Hepatocyte (in vitro differentiated cells): ENCODE data around the gene ADRA1B. TPM values are rescaled to one million over a fixed set of nuclear protein-coding genes. Genes with fewer than 3 reads are reported as not detected.

Experiments
- DNase-seq: peaks from one replicate; pipeline ENCODE4 v3.0.0-alpha.2; 2016; ENCODE audit warnings: low spot score
- H2AFZ ChIP-seq: fragments of 200-600 bp; sonication (generic); 2 replicates; pipeline ENCODE4 v1.6.0; 2016; ENCODE audit warnings: antibody characterized with exemption, mild to moderate bottlenecking
- H3K27ac ChIP-seq: fragments of 200-600 bp; sonication (generic); 2 replicates; pipeline ENCODE4 v1.5.1; 2016; ENCODE audit warnings: mild to moderate bottlenecking
- H3K27me3 ChIP-seq: fragments of 200-600 bp; sonication (generic); 2 replicates; pipeline ENCODE4 v1.6.1; 2016
- H3K36me3 ChIP-seq: fragments of 200-600 bp; sonication (generic); replicated peaks from 2 replicates; pipeline ENCODE4 v1.5.1; 2016; ENCODE audit warnings: low read depth; ENCODE audit not compliant: insufficient read depth
- H3K4me1 ChIP-seq: fragments of 200-600 bp; sonication (generic); 2 replicates; pipeline ENCODE4 v1.5.1; 2016; ENCODE audit warnings: mild to moderate bottlenecking, moderate library complexity; ENCODE audit not compliant: insufficient read depth
- H3K4me2 ChIP-seq: fragments of 200-600 bp; sonication (generic); 2 replicates; pipeline ENCODE4 v1.6.0; 2016
- H3K4me3 ChIP-seq: fragments of 200-600 bp; sonication (generic); 2 replicates; pipeline ENCODE4 v1.5.1; 2016; ENCODE audit warnings: mild to moderate bottlenecking
- H3K79me2 ChIP-seq: fragments of 200-600 bp; sonication (generic); 2 replicates; pipeline ENCODE4 v1.6.0; 2017; ENCODE audit warnings: mild to moderate bottlenecking
- H3K9me2 ChIP-seq: fragments of 200-600 bp; sonication (generic); replicated peaks from 2 replicates; pipeline ENCODE4 v1.6.0; 2017; ENCODE audit warnings: mild to moderate bottlenecking; ENCODE audit not compliant: insufficient read depth
- H3K9me3 ChIP-seq: fragments of 200-600 bp; sonication (generic); 2 replicates; pipeline ENCODE4 v1.5.1; 2016; ENCODE audit warnings: low read depth, mild to moderate bottlenecking
- H4K20me1 ChIP-seq: fragments of 200-600 bp; sonication (generic); 2 replicates; pipeline ENCODE4 v1.6.0; 2016; ENCODE audit warnings: mild to moderate bottlenecking; ENCODE audit not compliant: insufficient read depth, poor library complexity, severe bottlenecking
- EZH2 ChIP-seq: fragments of 200-600 bp; sonication (generic); IDR thresholded peaks from 2 replicates; pipeline ENCODE4 v1.6.1; 2016; ENCODE audit warnings: antibody characterized with exemption, mild to moderate bottlenecking, borderline replicate concordance
- EZH2phosphoT487 ChIP-seq: fragments of 200-600 bp; sonication (generic); IDR thresholded peaks from one replicate; pipeline ENCODE4 v1.6.1; 2018; ENCODE audit warnings: antibody characterized with exemption, mild to moderate bottlenecking, low read depth, moderate library complexity; ENCODE audit not compliant: unreplicated experiment, severe bottlenecking
- WGBS: methylation state at CpG from one replicate; pipeline ENCODE4 v1.1.6; 2016; ENCODE audit warnings: low lambda C conversion rate; ENCODE audit errors: missing lambda C conversion rate; 5-methylcytosine and 5-hydroxymethylcytosine counted together
- polyA plus RNA-seq: library from polyadenylated mRNA; unstranded; fragments of >200 nt; fragmentation: Nextera tagmentation; extraction: Ambion mirVana; gene quantifications from 2 replicates; pipeline ENCODE4 v1.2.1, GENCODE V29; 2016
- total RNA-seq: library from RNA; depleted of rRNA; stranded (reverse); fragments of >200 nt; gene quantifications from 2 replicates; pipeline ENCODE4 v1.2.3, GENCODE V29; 2014
- TF ChIP-seq, protein P1 (sequence below): fragments of 200-600 bp; sonication (generic); IDR thresholded peaks from 2 replicates; pipeline ENCODE4 v1.5.1; 2016; ENCODE audit warnings: antibody characterized with exemption, mild to moderate bottlenecking; ENCODE audit not compliant: poor library complexity

The ADRA1B gene
- total and polyA plus RNA-seq, 2 experiments from 2014 or later, result 2.6 to 3.5 TPM

DNA sequence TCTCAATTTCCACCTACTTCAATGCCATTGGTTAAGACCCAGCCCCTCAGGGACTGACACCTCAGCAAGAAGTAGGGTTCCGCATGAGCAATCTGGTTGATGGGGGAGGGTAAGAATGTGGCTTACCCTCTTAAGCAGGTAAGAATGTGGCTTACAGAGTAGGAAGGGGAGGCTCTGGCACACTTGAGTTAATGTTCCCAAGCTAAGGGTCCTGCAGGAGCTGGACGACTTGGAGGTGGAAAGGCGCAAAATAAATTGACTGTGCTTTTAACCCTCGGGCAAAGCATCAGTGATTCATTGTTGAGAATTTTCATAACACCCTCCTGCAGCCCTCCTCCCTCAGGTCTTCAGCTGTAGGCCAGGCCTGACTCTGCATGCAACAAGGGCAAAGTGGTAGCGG is 24.9 kb upstream of the ADRA1B start:
- Histone ChIP-seq H3K36me3 (no peaks in the 10 kb centered on the region), H3K79me2 (no peaks in the 10 kb centered on the region), H3K9me3 (no peaks in the 10 kb centered on the region), H3K27me3 (no peaks in the 10 kb centered on the region), H2AFZ (no peak overlapping the region), H4K20me1 (no peaks in the 10 kb centered on the region), H3K4me3 (no peak overlapping the region), H3K27ac (no peak overlapping the region), H3K9me2 (no peaks in the 10 kb centered on the region), H3K4me2 (no peak overlapping the region), H3K4me1 (no peaks in the 10 kb centered on the region)
- 62% methylated on average over 5 of the region's 5 CpGs for WGBS
- DNase-seq, result no peak
- no peak for TF ChIP-seq EZH2phosphoT487
- TF ChIP-seq, protein P1, sequence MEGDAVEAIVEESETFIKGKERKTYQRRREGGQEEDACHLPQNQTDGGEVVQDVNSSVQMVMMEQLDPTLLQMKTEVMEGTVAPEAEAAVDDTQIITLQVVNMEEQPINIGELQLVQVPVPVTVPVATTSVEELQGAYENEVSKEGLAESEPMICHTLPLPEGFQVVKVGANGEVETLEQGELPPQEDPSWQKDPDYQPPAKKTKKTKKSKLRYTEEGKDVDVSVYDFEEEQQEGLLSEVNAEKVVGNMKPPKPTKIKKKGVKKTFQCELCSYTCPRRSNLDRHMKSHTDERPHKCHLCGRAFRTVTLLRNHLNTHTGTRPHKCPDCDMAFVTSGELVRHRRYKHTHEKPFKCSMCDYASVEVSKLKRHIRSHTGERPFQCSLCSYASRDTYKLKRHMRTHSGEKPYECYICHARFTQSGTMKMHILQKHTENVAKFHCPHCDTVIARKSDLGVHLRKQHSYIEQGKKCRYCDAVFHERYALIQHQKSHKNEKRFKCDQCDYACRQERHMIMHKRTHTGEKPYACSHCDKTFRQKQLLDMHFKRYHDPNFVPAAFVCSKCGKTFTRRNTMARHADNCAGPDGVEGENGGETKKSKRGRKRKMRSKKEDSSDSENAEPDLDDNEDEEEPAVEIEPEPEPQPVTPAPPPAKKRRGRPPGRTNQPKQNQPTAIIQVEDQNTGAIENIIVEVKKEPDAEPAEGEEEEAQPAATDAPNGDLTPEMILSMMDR, result no peak
- TF ChIP-seq EZH2, result no peak

DNA sequence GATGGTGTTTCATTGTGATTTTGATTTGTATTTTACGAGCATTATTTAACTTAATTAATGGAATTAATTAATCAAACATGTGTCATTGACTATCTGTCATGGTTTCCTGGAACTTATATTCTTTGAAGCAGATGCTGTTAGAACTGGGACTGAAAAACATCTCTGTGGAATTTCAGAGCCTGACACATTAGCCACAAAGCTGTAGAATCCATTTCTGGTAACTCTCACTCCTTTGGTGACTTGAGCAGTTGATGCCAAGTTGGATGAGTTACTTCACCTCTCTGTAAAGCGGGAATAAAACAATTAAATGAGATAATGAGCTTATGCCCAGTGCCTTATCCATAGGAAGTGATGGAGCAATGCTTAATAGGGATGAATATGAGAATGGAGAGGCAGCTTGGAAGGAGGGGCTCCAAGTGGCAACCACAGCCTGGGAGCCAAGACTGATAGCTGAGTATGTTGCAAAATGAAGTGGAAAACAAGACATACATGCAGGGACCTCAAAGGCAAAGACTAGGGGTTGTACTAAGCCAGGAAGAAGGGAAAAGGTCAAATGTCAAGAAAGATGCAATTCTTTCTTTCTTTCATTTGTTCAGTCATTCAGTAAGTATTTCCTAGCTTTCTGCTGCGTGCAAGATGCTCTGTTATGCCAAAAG is 23.1 kb upstream of the ADRA1B start:
- Histone ChIP-seq H3K9me2 (no peaks in the 10 kb centered on the region), H3K4me2 (no peak overlapping the region), H2AFZ (no peak overlapping the region), H3K27ac (no peak overlapping the region), H4K20me1 (no peaks in the 10 kb centered on the region), H3K4me3 (no peak overlapping the region), H3K36me3 (no peaks in the 10 kb centered on the region), H3K27me3 (peaks cover 5% of the 10 kb centered on the region), H3K79me2 (no peaks in the 10 kb centered on the region), H3K9me3 (no peaks in the 10 kb centered on the region), H3K4me1 (no peaks in the 10 kb centered on the region)
- DNase-seq, result no peak
- 88% methylated on average over 3 of the region's 3 CpGs for WGBS
- no peak for TF ChIP-seq EZH2phosphoT487
- TF ChIP-seq EZH2, result no peak
- TF ChIP-seq, protein P1, result no peak

DNA sequence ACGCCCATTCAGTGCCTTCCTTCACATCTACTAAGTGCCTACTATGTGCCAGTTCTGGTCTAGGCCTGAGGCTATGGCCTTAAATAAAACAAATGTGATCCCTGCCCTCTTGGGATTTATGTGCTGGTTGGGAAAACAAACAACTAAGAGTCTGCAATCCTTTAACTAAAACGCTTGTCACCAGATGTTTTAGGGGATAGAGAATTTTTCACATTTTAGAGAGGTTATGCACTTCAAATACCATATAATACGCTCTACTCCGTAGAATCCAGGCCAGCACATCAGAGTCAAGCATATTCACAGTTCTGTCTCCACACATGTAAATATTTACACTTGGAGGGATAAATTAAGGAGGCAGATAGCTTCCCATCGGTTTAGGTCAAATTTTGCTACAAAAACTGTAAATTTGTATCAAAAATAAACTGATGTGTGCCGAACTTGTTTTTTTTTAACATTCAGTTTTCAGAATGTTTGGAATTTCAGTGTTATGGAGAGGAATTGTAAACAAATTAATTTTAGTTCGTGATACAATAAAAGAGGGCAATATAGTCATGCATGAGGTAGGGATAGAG is 22.0 kb upstream of the ADRA1B start:
- H3K79me2 ChIP-seq, result no peaks in the 10 kb centered on the region
- WGBS, result 60% methylated on average over 7 of the region's 7 CpGs
- H4K20me1 ChIP-seq, result no peaks in the 10 kb centered on the region
- no peak overlapping the region for H3K4me2 ChIP-seq
- H3K36me3 ChIP-seq, result no peaks in the 10 kb centered on the region
- no peaks in the 10 kb centered on the region for H3K9me3 ChIP-seq
- peaks cover 7% of the 10 kb centered on the region for H3K27me3 ChIP-seq
- H2AFZ ChIP-seq, result no peak overlapping the region
- H3K4me1 ChIP-seq, result peaks cover under 1% of the 10 kb centered on the region
- no peak overlapping the region for H3K27ac ChIP-seq
- DNase-seq, result no peak
- TF ChIP-seq, protein P1, result no peak
- no peak for TF ChIP-seq EZH2
- no peak for TF ChIP-seq EZH2phosphoT487
- no peaks in the 10 kb centered on the region for H3K9me2 ChIP-seq
- H3K4me3 ChIP-seq, result no peak overlapping the region
